NCI-H2227 (cell line): Measurements from ENCODE around the gene ADAMTS5.

Source experiments
- DNase-seq: peaks from one replicate; lab custom pipeline; 2025; ENCODE audit not compliant: unreplicated experiment; lab: John Stamatoyannopoulos, UW

Gene ADAMTS5

DNA sequence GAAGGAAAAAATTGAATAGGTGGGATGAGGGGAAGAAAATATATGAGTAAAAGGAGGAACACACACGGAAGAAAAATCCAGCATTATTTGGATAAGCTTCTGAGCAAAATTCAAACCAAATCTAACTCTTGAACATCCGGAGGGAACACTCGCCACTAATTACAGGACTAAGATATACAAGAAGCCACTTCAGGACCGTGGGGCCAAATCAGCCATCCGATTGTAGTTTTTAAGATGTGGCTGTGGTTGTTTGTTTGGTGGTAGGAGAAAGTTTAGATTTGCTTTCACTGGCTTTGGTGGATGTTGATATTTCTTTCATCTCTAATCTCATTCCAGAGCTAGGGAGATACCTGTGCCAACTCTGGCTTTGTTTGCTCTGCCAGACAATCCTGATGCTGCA lies 78.0 kb downstream of the ADAMTS5 start:
- DNase-seq, result no peak

DNA sequence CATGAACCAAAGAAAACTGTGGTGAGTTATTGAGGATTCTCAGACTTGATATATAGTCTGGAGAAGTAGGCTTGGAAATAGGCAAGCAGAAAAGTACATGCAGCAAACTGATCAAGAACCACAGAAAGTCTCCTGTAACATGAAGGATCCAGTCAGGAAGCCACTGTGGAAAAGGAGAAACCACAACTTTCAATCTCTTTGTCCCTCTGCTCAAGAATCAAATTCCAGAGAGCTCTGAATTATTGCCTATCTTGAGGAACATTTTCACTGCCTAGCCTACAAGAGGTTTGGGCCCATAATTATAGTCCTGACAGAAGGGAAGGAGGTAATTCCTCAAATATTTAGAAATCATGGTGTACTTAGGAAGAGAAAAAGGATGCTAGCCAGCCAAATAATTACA lies 78.6 kb downstream of the ADAMTS5 start:
- no peak for DNase-seq

DNA sequence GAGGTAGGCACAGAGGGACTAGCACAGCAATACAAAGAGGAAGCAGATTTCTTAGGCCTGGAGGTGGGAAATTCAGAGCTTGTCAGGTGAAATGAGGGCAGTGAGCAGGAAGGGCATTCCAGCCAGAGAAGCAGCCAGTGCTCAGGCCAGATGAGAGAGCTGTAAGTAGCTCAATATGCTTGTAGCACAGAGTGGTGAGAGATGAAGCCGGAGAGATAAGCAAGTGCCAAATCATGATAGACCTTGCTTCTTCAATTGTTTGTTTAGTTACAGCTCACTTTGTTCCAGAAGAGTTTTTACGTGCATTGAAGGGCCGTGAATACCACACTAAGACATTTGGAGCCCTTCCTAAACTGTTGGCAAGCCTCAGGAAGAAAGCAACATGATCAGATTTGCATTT lies 79.6 kb downstream of the ADAMTS5 start:
- no peak for DNase-seq

DNA sequence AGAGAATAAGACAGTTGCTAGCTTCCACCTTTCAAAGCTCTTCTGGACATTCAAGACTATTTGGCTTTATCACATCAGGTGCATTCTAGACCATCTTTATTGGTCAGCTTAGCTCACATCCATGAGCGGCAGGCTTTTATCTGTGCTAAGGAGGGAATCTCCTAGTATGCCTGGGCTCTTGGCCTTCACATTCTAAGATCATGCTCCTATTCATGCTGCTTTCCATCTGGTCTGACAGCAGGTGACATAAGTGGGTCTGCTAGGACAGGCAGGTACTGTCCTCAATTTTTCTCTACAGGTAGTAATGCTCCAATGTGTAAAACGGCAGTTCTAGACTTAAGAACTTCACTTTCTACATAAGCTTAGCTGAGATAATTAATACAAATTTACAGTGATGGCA lies 82.5 kb downstream of the ADAMTS5 start:
- no peak for DNase-seq

DNA sequence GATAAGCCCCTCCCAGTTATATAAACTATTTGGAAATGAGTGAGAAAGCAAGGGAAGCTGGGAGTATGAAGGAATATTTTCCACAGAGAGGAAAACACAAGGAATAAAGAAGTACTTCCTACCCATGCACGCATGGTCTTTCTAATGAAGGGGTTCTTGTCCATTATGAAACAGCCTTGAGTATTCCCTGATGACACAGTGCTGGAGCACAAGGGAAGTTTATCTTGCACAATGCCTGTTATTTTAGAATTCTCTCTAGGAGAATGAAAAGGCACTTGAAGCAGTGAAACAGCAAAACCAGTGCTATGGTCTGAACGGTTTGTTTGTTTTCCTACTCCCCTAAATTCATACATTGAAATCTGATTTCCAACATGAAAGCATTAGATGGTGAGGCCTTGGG lies 83.1 kb downstream of the ADAMTS5 start:
- no peak for DNase-seq

DNA sequence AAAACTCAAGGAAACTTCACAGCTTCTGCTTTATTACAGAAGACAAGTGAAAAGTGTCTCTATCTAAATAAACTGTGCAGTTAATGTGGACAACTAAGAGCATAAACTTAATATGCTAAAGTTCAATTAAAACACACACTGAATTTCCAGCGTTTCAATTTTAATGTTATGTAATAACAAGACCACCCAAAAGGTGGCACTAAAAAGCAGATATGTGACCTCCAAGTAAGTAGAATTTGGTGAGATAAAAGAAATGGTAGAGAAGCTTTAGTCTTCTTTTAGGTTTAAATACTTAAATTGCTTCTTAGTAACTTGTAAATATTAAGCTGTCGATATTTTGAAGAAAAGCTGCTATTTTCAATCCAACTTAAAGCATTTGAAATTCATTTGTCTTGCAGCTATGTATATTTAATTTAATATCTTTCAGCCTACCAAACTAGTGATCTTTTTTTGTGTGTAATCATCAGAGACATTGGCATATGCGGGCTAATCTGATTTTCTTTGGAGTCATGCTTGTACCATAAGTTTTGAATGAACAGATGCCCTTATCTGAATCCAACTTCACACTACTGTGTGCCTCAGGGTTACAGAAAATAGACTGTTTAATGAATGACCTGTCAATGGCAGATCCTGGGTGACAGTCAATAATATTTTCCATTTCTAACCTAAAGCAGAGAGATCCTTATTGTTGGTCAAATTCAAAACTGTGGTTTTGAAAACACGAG lies 85.2 kb downstream of the ADAMTS5 start:
- no peak for DNase-seq

DNA sequence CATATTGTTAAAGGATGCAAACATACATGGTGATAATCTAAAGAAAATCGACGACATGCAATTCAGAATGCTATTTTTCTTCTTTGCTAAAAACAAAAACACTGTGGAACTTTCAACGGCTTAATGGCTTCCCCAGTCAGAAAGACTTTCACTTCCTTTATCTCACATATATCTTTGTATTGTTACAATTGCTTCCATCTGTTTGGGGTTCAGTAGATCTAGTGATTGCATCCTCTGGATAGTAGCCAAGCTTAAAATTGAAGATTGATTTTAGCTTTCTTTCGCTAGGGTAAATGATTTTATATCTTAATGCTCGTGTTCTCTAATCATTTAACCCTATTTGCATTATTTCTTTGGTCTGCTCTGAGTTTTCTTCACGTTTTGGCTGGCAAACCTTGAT lies 89.9 kb downstream of the ADAMTS5 start:
- DNase-seq, result no peak

DNA sequence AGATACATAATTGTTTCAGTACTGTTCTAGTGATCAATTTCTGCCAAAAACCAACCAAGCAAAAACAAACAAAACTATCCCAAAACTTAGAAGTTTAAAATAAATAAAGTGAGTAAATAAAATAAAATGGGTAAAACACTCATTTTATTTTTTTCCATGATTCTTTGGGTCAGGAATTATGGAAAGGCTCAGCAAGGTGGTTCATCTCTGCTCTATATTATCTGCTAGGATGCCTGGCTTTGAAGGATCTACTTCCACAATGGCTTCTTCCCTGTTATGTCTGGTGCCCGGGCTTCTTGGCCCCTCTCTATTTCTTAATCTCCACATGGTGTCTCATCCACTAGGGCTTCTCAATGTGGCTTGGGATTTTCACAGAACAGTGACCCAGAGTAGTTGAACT lies 92.5 kb downstream of the ADAMTS5 start:
- no peak for DNase-seq
